Esophagus squamous epithelium (tissue), 4 donors: ENCODE measurements around the gene GYPE.
"Not testable (repeated sequence)": the region's sequence is repeated elsewhere in the genome, so short reads cannot be mapped to it uniquely, and the experiment has no call there.

ENCODE experiments used
- CTCF ChIP-seq, 6 experiments: fragments of 450-650 bp in 4 of 6; fragments of 200-600 bp in 2 of 6; sonication (generic) in 2 of 6; IDR thresholded peaks; one replicate each; pipeline ENCODE4 v1.5.1; 2016 to 2019; ENCODE audit warnings: antibody characterized with exemption in 6 of 6, mild to moderate bottlenecking in 4 of 6, moderate library complexity in 4 of 6
- POLR2A ChIP-seq, 4 donors: fragments of 450-650 bp; IDR thresholded peaks; one replicate each; pipeline ENCODE4 v1.6.1; 2017; ENCODE audit warnings: antibody characterized with exemption in 4 of 4, mild to moderate bottlenecking in 4 of 4, moderate library complexity in 3 of 4

- TF ChIP-seq POLR2A, CTCF (IDR thresholded peaks at IDR 0.05): not testable (repeated sequence)
Measured at GRCh38 chr4:143830576-143830975, 74.8 kb downstream of the GYPE start.
